B cell (primary cell): Measurements from ENCODE around the gene CLIP2. TPM values are rescaled to one million over a fixed set of nuclear protein-coding genes. Genes with fewer than 3 reads are reported as not detected.

Experiments used
- ATAC-seq: fragments of 200-7000 bp; cut with Tn5 transposase; one replicate; pipeline ENCODE4 v1.10.0; 2021; ENCODE audit warnings: low read depth, mild to moderate bottlenecking, moderate number of reproducible peaks, moderate library complexity
- CTCF ChIA-PET: fragments of 350-600 bp; sonication (Branson Sonifier 250); formaldehyde crosslinking; loops from one replicate; lab custom pipeline; 2021; ENCODE audit warnings: antibody characterized with exemption, inconsistent platforms; lab: Charles Lee
- POLR2A ChIA-PET: fragments of 350-600 bp; sonication (Branson Sonifier 250); formaldehyde crosslinking; loops from one replicate; lab custom pipeline; 2021; ENCODE audit warnings: antibody characterized with exemption; lab: Charles Lee
- DNase-seq: peaks from one replicate; pipeline ENCODE4 v3.0.0; 2013
- H2AFZ ChIP-seq: 2 replicates; pipeline ENCODE4 v1.6.1; 2012; ENCODE audit warnings: mild to moderate bottlenecking, low read depth, low read length; ENCODE audit not compliant: insufficient read depth, poor library complexity, severe bottlenecking
- H3K27ac ChIP-seq, 2 donors: 1 replicate in 1 of 2; 2 replicates in 1 of 2; pipeline ENCODE4 v1.5.1; 2012 to 2013; ENCODE audit warnings: low read length in 2 of 2, mild to moderate bottlenecking in 2 of 2, moderate library complexity in 1 of 2
- H3K27me3 ChIP-seq, 4 experiments: fragments of 200-600 bp in 1 of 4; sonication (generic) in 1 of 4; replicated peaks in 1 of 4; 1 replicate in 2 of 4; 2 replicates in 2 of 4; pipeline versions ENCODE4 v1.6.1 to v1.7.0; 2013 to 2016; ENCODE audit warnings: low read length in 3 of 4, mild to moderate bottlenecking in 2 of 4, mixed read lengths in 1 of 4, moderate library complexity in 1 of 4; ENCODE audit not compliant: insufficient read depth in 4 of 4, control insufficient read depth in 3 of 4; ENCODE audit errors: control extremely low read depth in 1 of 4
- H3K36me3 ChIP-seq, 2 experiments: replicated peaks in 1 of 2; 1 replicate in 1 of 2; 2 replicates in 1 of 2; pipeline versions ENCODE4 v1.6.1 to v1.7.1; 2013; ENCODE audit warnings: low read length in 1 of 2; ENCODE audit not compliant: insufficient read depth in 2 of 2, control insufficient read depth in 1 of 2; ENCODE audit errors: control extremely low read depth in 1 of 2, extremely low read depth in 1 of 2
- H3K4me1 ChIP-seq, 2 donors: fragments of 200-600 bp in 1 of 2; sonication (generic) in 1 of 2; 1 replicate in 1 of 2; 2 replicates in 1 of 2; pipeline versions ENCODE4 v1.5.1 to v1.6.1; 2013 to 2017; ENCODE audit warnings: low read length in 2 of 2; ENCODE audit not compliant: control insufficient read depth in 2 of 2, insufficient read depth in 2 of 2
- H3K4me2 ChIP-seq: replicated peaks from 2 replicates; pipeline ENCODE3; 2012; ENCODE audit warnings: mild to moderate bottlenecking, low read depth, low read length; ENCODE audit not compliant: poor library complexity, severe bottlenecking
- H3K4me3 ChIP-seq, 5 experiments: fragments of 200-600 bp in 1 of 5; sonication (generic) in 1 of 5; 1 replicate in 3 of 5; 2 replicates in 2 of 5; pipeline versions ENCODE4 v1.5.1 to v1.7.0; 2011 to 2016; ENCODE audit warnings: low read length in 4 of 5, mild to moderate bottlenecking in 4 of 5, low read depth in 2 of 5, control low read depth in 1 of 5, moderate library complexity in 1 of 5; ENCODE audit not compliant: insufficient read depth in 1 of 5; ENCODE audit errors: control extremely low read depth in 1 of 5, extremely low read depth in 1 of 5
- H3K79me2 ChIP-seq: fragments of 200-600 bp; sonication (generic); one replicate; pipeline ENCODE4 v1.6.0; 2016; ENCODE audit warnings: low read length; ENCODE audit not compliant: control insufficient read depth, insufficient read depth
- H3K9ac ChIP-seq: fragments of 200-600 bp; sonication (generic); 2 replicates; pipeline ENCODE4 v1.6.1; 2017; ENCODE audit warnings: mild to moderate bottlenecking, low read length, moderate library complexity
- H3K9me3 ChIP-seq, 3 donors: one replicate each; pipeline versions ENCODE4 v1.6.1 to v1.7.1; 2013; ENCODE audit warnings: low read length in 2 of 3; ENCODE audit not compliant: control insufficient read depth in 2 of 3, insufficient read depth in 1 of 3; ENCODE audit errors: control extremely low read depth in 1 of 3
- H4K20me1 ChIP-seq: 2 replicates; pipeline ENCODE4 v1.6.0; 2012; ENCODE audit warnings: mild to moderate bottlenecking, low read length; ENCODE audit not compliant: insufficient read depth, control insufficient read depth, poor library complexity, severe bottlenecking
- H3K27ac Mint-ChIP-seq: one replicate; pipeline ENCODE4 v1.8.0; 2021; ENCODE audit warnings: mixed read lengths
- H3K27me3 Mint-ChIP-seq: one replicate; pipeline ENCODE4 v1.8.0; 2021; ENCODE audit warnings: mixed read lengths
- H3K4me1 Mint-ChIP-seq: one replicate; pipeline ENCODE4 v1.8.0; 2021; ENCODE audit warnings: mixed read lengths
- H3K4me3 Mint-ChIP-seq: one replicate; pipeline ENCODE4 v1.8.0; 2021; ENCODE audit warnings: mixed read lengths
- H3K9me3 Mint-ChIP-seq: one replicate; pipeline ENCODE4 v1.8.0; 2022; ENCODE audit warnings: mixed read lengths; ENCODE audit not compliant: insufficient read depth
- EZH2 ChIP-seq: IDR thresholded peaks from 2 replicates; pipeline ENCODE4 v1.6.1; 2012; ENCODE audit warnings: borderline replicate concordance, low read depth, mild to moderate bottlenecking, moderate library complexity, low read length; ENCODE audit not compliant: insufficient read depth, poor library complexity, severe bottlenecking
- WGBS: methylation state at CpG from one replicate; pipeline ENCODE4 v1.1.5; 2013; ENCODE audit warnings: missing lambda C conversion rate; ENCODE audit not compliant: insufficient coverage; 5-methylcytosine and 5-hydroxymethylcytosine counted together
- intact Hi-C: fragments of 100-400 bp; cut with micrococcal nuclease; formaldehyde crosslinking; loops from one replicate; pipeline ENCODE4 v1.10.0; 2022
- polyA plus RNA-seq: library from polyadenylated mRNA; depleted of rRNA; stranded (reverse); fragments of >200 nt; gene quantifications from 2 replicates; pipeline ENCODE4 v1.2.3, GENCODE V29; 2012
- total RNA-seq, 2 donors: library from RNA; stranded (reverse); fragments of 120-200 nt in 1 of 2; gene quantifications; 1 replicate in 1 of 2; 2 replicates in 1 of 2; pipeline versions ENCODE4 v1.2.3 to v1.2.4, GENCODE V29; 2013 to 2022
- TF ChIP-seq, protein P1 (sequence below): fragments of 200-600 bp; IDR thresholded peaks from one replicate; pipeline ENCODE4 v1.8.0; 2022; ENCODE audit warnings: antibody characterized with exemption, mild to moderate bottlenecking

CLIP2 gene
- total and polyA plus RNA-seq, 2 donors (not counting 1 experiment from before 2014, with no cell fraction given) = 5.7 to 47.9 TPM

DNA sequence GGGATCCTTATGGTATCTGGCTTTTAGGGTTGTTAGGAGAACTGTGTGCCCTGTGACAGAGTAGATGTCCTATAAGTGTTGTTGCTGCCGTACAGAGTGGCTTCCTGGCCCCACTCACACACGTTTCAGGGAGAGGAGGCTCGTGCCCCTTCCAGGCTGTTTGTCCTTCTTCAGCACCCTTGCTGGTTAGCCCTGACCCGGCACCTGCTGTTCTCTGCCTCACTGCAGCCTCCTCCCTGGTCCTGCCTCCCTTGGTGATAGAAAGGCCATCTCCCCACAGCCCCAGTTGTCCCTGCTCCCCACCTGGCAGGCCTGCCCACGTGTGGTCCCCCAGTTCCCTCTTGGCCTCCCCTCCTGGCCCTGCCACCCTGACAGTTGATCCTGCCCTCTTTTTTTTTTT is 2.3 kb downstream of the CLIP2 start:
- Mint-ChIP-seq H3K27me3 (no peaks in the 10 kb centered on the region), H3K9me3 (no peaks in the 10 kb centered on the region), H3K4me3 (peak overlapping the region; percentile 87), H3K4me1 (peaks cover 56% of the 10 kb centered on the region), H3K27ac (peak overlapping the region; percentile 56)
- Histone ChIP-seq H3K9me3 (no peaks in the 10 kb centered on the region), H3K4me2 (no peak overlapping the region), H3K4me1 (peaks cover 22 to 37% of the 10 kb centered on the region in 2 donors), H3K27ac (no peak overlapping the region), H3K36me3 (no peaks in the 10 kb centered on the region), H3K27me3 (no peaks in the 10 kb centered on the region), H3K4me3 (no peak overlapping the region), H3K79me2 (peaks cover 66% of the 10 kb centered on the region), H3K9ac (no peak overlapping the region), H2AFZ (no peak overlapping the region), H4K20me1 (peaks cover 6% of the 10 kb centered on the region)
- DNase-seq (no peak), ATAC-seq (no peak)
- TF ChIP-seq, protein P1, sequence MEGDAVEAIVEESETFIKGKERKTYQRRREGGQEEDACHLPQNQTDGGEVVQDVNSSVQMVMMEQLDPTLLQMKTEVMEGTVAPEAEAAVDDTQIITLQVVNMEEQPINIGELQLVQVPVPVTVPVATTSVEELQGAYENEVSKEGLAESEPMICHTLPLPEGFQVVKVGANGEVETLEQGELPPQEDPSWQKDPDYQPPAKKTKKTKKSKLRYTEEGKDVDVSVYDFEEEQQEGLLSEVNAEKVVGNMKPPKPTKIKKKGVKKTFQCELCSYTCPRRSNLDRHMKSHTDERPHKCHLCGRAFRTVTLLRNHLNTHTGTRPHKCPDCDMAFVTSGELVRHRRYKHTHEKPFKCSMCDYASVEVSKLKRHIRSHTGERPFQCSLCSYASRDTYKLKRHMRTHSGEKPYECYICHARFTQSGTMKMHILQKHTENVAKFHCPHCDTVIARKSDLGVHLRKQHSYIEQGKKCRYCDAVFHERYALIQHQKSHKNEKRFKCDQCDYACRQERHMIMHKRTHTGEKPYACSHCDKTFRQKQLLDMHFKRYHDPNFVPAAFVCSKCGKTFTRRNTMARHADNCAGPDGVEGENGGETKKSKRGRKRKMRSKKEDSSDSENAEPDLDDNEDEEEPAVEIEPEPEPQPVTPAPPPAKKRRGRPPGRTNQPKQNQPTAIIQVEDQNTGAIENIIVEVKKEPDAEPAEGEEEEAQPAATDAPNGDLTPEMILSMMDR = no peak
- TF ChIP-seq EZH2 = no peak
- WGBS = 68% methylated on average over 4 of the region's 5 CpGs
- CTCF ChIA-PET = interaction anchor here (1.9 to 7.0 kb wide), 3 partner anchors 23 to 109 kb away, joined by 12 to 56 read pairs (median 48); no protein-coding TSS in a partner anchor
- POLR2A ChIA-PET = interaction anchor here (1.1 to 2.2 kb wide), 4 partner anchors 24 to 86 kb away, joined by 3 to 7 read pairs (median 4); no protein-coding TSS in a partner anchor
- intact Hi-C loops = no loop called here

DNA sequence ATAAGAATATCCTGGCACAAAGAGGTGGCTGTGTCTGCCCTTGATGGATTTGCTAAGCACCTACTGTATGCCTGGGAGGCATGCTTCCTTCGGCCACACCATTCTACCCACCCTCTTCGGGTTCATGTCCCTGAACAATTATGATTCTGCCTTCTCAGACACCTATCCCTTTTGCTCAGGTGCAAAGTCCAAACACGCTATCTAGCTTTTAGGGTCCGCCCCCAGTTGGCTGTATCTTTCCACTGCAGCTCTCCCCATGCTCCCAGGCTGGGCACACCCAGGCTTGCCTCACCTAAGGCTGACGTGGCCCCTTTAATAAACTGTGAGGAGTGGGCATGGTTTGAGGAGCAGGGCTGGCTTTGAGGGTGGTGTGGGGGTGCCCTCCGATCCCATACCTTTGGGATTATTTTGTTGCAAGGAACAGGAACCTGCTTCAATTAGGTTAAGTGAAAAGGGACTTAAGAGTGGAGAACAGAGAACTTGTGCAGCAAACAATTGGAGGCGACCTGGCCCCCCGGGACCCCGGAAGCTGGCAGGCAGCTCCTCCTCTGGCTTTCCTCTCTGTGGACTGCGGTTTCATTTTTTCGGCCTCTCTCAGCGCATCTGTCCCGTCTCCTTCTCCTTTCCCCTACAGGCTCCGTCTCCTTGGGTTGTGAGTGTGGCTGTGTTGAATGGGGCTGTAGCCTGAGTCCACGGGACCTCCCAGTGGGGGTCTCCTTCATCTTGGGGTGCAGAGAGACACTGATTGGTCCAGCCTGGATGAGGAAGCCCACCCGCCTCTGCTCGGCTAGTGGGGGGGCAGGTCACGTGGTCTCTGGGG is 3.8 kb downstream of the CLIP2 start:
- Mint-ChIP-seq H3K27ac (peak overlapping the region; percentile 11), H3K27me3 (no peaks in the 10 kb centered on the region), H3K9me3 (no peaks in the 10 kb centered on the region), H3K4me1 (peaks cover 52% of the 10 kb centered on the region), H3K4me3 (no peak overlapping the region)
- peaks cover 21 to 35% of the 10 kb centered on the region in 2 donors for H3K4me1 ChIP-seq
- H4K20me1 ChIP-seq = peaks cover 6% of the 10 kb centered on the region
- H3K27ac ChIP-seq = no peak overlapping the region
- peaks cover 0 to 3% (median 0%) of the 10 kb centered on the region in 3 donors for H3K9me3 ChIP-seq
- ChIA-PET POLR2A (no interaction called here), CTCF (interaction anchor here (1.9 to 7.0 kb wide), 2 partner anchors 86 to 108 kb away, joined by 12 to 48 read pairs; no protein-coding TSS in a partner anchor)
- no peak for DNase-seq
- H2AFZ ChIP-seq = no peak overlapping the region
- no peaks in the 10 kb centered on the region for H3K36me3 ChIP-seq
- no peak for ATAC-seq
- H3K27me3 ChIP-seq = no peaks in the 10 kb centered on the region
- H3K4me2 ChIP-seq = peak overlapping the region; percentile 47
- peaks cover 77% of the 10 kb centered on the region for H3K79me2 ChIP-seq
- no peak overlapping the region for H3K9ac ChIP-seq
- WGBS = 74% methylated on average over 10 of the region's 18 CpGs
- TF ChIP-seq, protein P1 = no peak
- no peak for TF ChIP-seq EZH2
- no peak overlapping the region for H3K4me3 ChIP-seq
- intact Hi-C loops = no loop called here
